GM19397 (cell line): ENCODE measurements around the gene GNPDA1.

Experiments used
- ATAC-seq: cut with Tn5 transposase; IDR thresholded peaks from one replicate; pipeline ENCODE4 v1.9.1; 2021; ENCODE audit warnings: mild to moderate bottlenecking, moderate library complexity; ENCODE audit not compliant: unreplicated experiment

GNPDA1 gene

DNA sequence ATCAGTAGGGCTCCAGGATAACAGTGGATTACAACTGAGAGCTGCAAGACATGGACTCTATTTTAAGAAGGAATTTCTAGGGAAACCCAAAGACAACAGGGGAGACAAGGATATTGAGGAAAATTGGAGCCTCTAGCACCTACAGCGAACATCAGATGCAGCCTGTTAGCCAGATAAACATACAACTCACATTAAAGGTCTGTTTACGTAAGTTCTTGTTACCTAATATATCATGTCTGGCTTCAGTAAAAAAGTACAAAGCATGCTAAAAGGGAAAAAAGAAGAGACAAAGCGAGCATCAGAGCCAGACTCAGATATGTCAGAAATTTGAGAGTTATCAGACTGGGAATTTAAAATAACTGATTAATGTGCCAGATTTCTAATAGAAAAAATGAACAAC, 17.2 kb downstream of the GNPDA1 start:
- no peak for ATAC-seq

DNA sequence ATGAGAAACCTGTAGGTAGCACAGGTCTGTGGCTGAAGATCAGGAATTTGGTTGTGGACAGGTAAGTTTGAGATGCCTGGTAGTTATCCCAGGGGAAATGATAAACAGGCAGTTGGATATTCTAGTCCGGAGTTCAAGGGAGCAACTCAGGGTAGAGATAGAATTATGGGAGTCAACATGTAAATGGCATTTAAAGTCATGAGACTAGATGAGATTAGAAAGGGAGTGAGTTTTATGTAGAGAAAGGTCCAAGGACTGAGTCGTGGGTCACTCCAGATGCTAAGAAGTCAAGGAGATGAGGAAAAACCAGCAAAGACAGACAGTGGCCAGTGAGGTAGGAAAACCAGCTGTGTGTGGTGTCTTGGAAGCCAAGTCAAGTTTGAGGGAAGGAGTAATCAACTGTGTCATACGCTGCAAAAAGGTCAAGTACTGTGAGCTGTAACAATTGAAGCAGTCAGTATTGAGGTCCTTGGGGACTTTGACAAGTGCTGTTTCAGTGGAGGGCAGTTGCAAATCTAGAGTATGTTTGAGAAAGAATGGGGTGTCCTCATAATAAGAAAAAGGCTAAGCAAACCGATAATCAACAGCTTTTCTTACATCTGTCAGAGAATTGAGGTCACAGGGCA, 18.2 kb downstream of the GNPDA1 start:
- no peak for ATAC-seq

DNA sequence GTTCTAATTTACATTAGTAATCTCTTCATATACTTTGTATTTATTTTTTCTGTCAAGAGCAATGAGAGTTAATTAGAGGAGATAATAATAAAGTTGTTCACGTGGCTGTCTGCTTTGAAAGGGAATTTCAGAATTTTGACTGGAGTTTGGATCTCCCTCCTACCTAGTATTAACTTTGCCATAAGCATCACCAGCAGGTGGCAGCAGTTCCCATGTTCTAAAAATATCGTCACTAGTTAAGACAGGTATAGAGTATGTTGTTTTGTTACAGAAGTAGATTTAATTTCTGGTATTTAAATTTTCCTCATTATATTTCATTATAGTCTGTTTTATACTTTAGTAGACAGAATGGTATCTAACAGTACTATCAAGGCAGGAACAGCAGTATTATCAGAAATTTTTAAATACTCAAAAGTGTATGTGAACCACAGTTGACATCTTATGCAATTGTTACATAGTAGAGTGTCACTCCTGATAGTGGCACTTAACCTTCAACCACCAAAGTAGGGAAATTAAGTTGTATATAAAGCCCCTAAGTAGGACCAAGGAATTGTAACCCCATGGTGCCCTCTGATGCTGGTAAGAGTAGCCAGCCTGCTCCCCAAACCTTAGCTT, 20.4 kb downstream of the GNPDA1 start:
- no peak for ATAC-seq

DNA sequence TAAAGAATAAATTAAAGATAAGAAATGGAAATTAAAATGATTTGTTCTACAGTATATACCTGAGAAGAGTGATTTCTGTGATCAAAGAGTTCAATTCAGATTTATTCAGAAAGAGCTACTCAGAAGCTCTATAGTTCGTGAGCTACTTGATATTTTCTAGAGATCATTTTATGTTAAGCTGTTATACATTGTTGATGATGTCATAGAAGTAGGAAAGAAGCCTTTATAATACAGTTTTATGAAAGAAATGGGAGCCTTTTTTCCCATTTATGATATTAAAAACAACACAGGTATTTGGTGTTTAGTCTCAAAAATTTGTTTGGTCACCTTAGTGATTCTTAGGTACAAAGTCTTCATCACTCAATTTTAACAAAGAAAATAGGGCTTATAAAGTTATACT, 23.1 kb downstream of the GNPDA1 start:
- no peak for ATAC-seq

DNA sequence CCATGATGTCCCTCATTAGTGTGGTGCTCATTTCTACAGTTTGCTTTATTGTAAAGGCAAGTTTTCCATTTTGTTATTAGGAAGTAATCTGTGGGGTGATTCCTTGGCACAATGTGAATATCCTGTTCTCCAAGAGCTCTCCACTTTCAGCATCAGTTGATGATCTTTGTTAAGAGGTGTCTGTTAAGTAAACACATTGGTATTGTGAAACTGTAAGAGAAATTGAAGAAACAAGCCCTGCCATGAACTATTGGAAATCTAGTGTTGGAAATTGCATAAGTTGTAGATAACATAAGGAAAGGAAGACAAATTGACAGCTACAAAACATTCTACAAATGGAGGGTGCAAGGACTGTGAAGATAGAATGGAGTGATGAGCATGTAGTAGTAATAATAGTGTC, 26.8 kb downstream of the GNPDA1 start:
- no peak for ATAC-seq

DNA sequence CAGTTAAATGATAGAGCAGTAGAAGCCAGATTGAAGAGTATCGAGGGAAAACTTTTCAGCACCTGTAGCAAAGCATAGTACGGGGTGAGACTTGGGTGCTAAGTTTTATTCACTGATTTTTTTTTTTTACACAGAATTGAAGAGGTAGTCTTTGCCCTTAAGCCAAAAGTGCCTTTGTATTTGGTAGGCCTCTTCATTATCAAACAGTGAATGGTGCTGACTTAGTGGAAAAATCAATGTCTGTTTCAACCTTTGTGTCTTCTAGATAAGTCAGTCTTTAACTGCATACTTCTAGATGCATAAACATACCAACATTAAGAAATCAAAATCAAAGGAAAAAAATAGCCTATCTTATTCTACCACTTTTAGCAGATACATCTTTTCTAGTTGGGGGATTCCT, 30.2 kb downstream of the GNPDA1 start:
- ATAC-seq, result no peak

DNA sequence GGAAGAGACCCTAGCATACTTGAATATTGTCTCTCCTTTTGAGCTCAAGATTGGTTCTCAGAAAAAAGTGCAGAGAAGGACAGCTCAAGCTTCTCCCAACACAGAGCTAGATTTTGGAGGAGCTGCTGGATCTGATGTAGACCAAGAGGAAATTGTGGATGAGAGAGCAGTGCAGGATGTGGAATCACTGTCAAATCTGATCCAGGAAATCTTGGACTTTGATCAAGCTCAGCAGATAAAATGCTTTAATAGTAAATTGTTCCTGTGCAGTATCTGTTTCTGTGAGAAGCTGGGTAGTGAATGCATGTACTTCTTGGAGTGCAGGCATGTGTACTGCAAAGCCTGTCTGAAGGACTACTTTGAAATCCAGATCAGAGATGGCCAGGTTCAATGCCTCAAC, 34.4 kb downstream of the GNPDA1 start:
- ATAC-seq, result no peak

DNA sequence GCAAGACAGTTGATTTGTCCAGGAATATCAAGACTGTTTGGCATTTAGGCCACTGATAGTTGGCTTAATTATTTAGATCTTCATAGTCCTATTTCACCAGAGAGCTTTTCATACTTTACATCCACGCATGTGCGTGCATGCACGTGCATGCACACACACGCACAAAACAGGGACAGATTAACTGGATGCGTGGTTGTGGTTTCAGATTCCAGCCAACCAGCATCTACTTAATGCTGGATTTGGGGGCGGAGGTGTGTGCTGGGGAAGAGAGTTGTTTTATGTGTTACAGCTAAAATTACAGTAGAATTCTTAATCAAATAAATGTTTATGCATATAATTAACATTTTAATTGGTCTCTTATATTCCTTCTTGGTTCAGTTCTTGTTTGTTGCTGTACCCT, 36.7 kb downstream of the GNPDA1 start:
- no peak for ATAC-seq

DNA sequence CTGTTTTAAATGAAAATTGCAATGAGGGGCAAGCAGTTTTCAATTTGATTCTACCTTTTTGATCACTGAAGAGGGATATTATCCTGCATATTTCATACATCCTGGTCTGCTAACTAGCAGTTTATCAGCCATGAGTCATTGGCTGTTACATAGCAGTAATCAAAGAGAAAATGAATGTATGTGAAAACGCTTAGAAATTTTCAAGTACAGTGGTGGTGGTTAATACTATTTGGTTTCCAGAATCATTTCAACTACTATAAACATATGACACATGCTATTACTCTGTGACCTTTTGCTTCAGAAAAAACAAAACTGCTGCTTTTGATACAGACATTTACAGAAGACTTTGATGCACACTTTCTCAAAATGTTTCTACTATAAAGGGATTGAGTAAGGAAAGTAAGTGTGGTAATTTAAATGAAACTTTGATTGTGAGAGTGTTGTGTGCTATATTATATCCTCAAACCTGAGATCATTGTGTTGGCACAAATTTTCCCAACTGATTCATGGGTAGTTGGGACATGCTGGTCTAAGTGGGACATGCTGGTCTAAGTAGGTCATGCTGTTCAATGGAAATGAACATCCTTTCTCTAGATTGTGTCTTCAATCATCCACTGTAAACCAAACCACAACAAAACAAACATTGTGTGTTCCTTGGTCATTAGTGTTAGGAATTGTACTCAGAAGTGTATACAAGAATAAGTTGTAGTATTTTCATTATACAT, 38.8 kb downstream of the GNPDA1 start:
- ATAC-seq, result no peak

DNA sequence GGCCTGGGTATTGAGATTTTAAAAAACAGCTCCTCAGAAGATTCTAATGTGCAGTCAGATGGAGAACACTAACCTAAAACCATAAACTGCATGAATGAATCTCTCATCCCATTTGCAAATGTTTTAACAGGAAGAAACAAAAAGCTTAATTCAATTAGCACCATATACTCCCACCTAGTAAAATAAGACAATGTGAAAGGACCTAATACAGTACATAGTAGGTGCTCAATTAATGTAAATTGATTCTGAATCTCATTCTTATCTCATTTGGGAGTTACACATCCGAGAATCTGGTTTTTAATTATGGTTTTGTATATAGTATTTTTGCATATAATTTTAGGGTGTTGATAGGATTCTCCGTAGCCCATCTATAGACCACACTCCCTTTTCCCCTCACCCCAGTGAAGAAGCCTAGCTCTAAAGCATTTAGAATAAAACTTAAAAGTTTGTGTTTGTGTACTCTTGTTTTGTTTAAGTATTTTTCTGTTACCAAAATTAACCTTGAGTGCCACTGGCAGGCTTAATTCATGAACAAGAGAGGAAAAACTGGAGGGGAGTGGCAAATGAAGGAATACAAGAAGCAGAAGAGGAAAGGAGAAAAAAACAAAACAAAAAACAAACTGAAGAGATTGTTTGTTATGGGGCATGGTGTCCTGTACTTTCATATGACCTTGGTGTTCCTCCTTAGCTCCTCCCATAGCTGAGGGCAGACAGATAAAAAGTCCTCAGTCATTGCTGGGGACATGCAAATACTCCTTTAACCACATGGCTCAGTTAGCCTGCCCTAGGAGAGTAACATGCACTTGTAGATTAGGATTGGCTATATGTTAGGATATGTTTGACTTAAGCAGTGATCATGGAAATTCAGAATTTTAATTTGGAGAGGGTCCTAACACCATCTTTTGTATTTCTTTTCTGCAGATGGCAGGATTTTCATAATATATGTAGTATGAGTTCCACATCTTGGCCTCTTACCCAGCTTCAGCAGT, 42.8 kb downstream of the GNPDA1 start:
- peak; percentile 45 for ATAC-seq

DNA sequence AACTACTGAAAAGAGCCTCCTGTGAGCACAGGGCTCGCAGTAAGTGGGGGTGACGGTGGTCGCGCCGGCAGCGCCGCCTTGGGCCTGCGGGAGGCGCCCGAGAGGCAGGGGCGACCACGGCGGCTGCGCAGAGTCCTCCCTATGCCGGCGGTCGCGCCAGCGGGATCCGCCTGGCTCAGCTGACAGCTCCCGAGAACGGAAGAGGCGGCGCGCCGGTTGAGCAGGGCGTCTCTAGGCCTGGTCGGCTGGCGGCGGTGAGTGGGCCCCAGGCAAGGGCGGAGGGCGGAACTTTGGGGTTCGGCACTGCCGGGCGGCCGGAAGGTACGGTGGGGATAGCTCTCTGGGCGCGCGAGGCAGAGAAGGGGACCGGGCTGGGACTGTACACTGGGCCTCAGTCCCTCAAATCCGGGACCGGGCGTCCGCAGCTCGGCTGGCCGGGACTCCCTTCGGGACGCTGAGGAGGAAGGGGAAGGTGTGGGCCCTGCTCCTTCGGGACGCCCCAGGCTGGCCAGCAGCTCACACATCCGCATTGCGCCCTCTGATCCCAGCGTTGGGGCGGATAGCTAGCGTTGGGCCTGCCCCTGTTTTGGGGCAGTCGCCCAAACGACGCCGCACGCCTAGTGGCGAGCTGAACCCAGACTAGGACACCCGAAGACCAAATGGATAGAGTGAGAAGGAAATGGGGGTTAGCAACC, 43.8 kb downstream of the GNPDA1 start, which contains the start of gene RNF14:
Gene RNF14, plus strand, starts transcription at position 192 of the 695 bp plus-strand sequence. CDS start 4,484 bp downstream, outside the sequence.
- ATAC-seq, result peak; percentile 91

DNA sequence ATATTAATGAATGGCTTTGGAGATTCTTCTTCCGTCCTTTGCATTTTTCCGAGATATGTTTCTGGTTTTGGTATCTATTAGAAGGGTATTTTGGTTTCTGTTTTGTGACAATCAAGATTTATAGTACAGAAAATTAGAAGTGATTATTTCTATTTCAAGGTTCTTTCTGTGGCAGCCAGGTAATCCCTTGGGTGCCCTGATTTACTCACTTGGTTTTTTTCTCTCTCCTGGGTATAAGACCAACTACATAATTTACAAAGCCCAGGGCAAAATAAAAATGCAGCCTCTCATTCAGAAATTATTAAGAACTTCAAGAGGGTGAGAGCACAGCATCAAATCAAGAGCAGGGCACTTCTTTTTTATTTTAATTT, 45.9 kb downstream of the GNPDA1 start:
- ATAC-seq, result no peak

DNA sequence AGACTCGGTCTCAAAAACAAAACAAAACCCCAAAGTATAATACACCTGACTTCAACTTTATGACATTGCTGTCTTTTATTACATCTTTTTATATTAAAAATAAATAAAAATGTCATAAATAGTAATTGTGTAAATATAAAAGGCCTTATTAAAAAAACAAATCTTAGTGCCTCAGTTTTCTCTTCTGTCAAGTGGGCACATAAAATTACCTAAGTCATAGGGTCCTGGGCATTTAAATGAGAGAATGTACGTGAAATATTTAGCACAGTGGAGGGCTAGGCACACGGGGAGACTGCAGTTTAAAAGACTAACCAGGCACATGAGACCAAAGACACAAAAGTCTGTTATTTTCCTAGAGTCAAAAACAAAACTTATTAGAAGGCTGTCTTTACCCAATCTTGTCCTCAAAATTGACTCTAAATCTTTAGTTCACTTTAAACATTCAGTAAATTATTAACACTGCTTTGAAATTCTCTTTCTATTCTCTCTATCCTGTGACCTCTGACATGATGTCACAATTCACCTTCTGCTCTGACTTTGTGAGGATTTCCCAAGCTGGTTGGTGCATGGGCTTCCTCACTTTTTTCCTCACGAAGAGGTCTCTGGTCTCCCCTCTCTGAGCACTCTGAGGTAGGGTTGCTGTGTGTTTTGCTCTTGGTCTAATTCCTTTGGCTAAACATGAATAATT, 46.4 kb downstream of the GNPDA1 start:
- ATAC-seq, result no peak

DNA sequence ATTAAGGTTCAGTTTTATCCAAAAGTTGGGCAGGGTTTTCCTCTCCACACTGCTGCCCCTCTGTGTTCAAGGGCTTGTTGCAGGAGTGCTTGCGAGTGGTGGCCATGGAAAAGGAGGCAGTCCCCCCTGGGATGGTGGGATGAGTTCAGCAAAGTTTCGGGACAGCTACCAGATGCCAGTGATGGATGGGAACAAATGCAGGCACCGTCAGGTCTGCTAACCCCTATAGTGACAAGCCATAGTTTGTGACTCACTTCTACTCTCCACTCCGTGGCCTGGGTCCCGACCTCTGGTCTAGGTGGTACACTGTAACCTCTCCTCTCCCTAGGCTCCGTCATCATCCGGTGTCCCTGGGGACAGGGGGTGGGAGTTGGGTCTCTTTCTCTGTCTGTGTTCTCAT, 47.8 kb downstream of the GNPDA1 start:
- ATAC-seq, result no peak

DNA sequence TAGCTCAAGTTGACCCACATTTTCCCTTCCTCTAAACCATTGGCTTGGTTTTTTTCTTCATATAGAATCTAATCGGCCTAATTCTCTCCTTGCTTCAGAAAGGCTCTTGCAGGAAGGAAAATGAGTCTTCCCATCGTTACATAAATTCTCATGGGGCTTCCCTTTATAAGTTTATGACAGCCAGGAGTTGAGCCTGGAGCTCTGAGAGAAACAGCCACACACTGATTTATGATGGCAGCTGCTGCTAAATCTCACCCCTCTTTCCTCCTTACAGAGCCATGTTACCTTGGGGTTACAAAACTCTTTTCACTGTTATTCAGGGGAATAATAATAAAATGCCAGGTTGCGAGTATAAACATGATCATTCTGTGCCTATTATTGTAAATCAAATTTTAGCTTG, 49.1 kb downstream of the GNPDA1 start:
- ATAC-seq, result no peak

DNA sequence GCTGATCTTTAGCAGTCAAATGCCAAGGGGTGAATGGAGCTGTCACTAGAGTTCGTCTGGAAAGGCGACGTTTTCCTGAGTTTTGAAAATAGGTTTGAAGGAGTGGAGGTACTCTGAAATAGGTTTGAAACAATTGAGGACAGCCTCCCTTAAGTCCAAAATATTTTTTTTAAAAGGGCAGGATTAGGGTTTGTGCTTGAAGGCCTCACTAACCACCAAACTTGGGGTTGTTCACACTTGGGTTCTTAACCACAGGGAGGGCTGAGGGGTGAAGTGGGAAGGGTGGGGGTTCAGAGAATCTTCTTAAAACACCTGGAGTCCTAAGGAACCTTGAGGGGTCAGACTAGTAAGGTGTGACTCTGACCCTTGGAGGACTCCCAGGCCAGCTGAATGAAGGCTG, 51.4 kb downstream of the GNPDA1 start:
- ATAC-seq, result no peak

DNA sequence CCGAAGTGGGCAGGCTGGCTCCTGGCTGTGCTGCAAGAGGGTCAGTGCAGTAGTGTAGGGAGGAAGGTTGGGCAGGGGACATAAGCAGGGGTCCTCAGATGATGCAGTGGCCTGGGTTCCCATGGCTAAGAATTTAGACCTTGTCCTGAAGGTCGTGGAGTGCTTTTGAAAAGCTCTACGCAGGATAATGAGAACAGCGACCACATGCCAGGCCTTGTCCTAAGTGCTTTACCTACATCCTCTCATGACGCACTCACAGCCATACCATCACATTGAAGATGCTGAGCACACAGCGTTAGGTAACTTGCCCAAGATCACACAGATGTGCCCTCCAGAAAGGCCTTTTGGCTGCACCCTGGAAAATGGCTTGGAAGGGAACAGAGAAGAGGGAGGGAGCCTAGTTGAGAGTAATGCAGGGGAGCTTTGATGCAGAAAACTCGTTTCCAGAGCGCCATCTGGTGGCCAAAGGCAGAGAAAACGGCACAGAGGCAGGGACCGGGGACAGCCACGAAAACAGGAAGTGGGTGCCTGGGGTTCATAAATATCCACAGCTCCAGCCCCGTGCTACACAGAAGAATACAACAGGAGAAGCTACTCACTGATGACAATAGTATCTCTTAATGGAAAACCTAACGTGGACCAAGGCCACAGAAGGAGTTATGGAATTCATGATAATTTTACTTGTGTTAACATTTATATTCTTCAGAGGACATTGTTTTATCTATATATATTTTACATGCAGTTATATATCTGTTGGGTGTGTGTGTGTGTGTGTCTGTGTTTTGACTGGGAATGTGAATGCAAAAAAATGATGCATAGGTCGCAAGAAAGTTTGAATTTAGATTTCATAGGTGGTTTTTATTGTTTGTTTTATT, 52.1 kb downstream of the GNPDA1 start:
- peak; percentile 95 for ATAC-seq

DNA sequence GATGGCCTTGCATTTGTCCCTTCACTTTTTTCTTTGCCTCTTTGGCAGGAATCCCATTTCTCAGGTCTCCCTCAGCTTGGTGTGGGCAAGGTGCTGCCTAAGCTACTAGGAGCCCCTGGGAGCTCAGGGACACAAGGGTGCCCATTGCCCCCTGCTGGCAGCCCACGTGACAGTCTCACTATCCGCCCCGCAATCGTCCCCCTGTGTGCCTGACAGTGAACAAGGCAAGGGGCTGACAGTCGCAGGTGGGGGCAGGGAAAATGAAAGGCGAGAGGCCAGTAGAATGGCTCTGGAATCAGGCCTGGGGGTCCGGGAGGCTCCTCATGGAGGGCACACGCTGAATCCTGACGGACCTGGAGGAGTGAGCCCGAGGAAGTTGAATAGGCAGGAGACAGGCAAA, 52.8 kb downstream of the GNPDA1 start:
- ATAC-seq, result no peak

DNA sequence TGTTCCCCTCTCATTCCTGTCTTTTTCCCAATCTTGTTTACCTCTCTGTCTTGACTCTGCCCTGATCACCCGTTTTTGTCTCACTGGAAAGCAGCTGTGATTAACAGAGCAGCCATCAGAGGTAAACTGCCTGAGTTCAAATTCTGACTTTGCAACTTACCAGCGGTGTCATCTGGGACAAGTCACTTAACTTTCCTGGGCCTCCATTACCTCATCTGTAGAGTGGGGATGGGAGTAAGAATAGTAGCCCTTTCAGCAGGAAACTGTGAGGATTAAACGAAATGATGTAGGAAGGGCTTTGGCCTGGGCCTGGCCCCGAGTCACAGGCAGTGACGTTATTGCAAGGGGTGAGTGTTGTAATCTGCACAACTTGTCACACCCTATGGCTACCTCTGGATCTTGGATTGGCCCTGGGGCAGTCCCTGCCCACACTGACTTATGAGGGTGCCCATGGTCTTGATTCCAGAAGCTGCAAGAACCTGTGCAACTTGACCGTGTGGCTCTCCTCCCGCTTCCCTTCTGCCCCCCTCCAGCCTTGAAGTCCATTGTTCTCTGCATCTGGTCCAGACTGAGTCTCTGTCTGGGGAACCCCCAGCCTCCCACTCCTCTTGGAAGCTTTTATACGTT, 54.2 kb downstream of the GNPDA1 start:
- no peak for ATAC-seq
